Measurements from ENCODE around the gene LRRC8B. TPM values are rescaled to one million over a fixed set of nuclear protein-coding genes. Genes with fewer than 3 reads are reported as not detected.

LRRC8B gene
- polyA plus RNA-seq, 1 donor (not counting 4 experiments of a cell fraction or from before 2014, with no cell fraction given): 1.5 TPM

DNA sequence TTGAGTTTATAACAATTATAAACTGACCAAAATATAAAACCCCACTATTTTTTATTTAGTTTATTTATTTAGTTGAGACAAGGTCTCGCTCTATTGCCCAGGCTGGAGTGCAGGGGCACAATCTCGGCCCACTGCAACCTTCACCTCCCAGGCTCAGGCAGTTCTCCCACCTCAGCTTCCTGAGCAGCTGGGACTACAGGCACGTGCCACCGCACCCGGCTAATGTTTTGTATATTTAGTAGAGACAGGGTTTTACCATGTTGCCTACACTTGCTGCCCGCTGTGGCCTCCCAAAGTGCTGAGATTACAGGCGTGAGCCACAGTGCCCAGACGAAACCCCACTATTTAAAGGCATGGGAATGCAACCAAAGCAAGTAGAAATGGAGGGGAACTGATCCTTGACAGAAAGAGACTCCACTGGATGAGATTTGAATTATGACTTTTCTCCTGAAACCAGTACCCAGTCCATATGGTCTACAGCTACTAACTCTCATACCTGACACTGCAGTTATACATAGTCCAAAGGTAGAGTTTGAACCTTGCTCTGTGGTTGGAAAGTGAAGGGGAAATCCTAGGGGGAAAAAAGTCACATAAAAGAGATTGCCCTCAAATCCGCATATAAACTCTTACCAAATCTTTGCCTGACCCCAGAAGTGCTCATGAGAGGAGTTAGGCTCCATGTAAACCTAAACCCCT lies 119.6 kb downstream of the LRRC8B start:
- Histone ChIP-seq H3K9me3 (ENCODE audit: control insufficient read depth, low read depth, low read length) (peaks cover 3% of the 10 kb centered on the region), H3K9ac (ENCODE audit: control insufficient read depth, extremely low read depth, insufficient read depth, low read length) (no peak overlapping the region), H3K9me1 (ENCODE audit: control insufficient read depth, extremely low read depth, insufficient read depth, low read length) (no peaks in the 10 kb centered on the region), H3K79me2 (ENCODE audit: control insufficient read depth, insufficient read depth, low read length) (peaks cover 89% of the 10 kb centered on the region), H3K4me3 (ENCODE audit: control insufficient read depth in 2 of 3, extremely low read depth in 1 of 3, insufficient read depth in 2 of 3, low read depth in 1 of 3, low read length in 3 of 3) (no peak overlapping the region), H3K4me2 (ENCODE audit: control insufficient read depth, extremely low read depth, insufficient read depth, low read depth, low read length) (no peak overlapping the region), H3K36me3 (ENCODE audit: control insufficient read depth in 2 of 2, extremely low read depth in 1 of 2, insufficient read depth in 2 of 2, low read length in 2 of 2) (no peaks in the 10 kb centered on the region), H3K4me1 (ENCODE audit: control insufficient read depth, extremely low read depth, insufficient read depth, low read length) (no peaks in the 10 kb centered on the region), H3K27me3 (ENCODE audit: control insufficient read depth, extremely low read depth, insufficient read depth, low read length) (no peaks in the 10 kb centered on the region), H4K20me1 (ENCODE audit: control insufficient read depth, extremely low read depth, insufficient read depth, low read length) (no peaks in the 10 kb centered on the region), H3K27ac (ENCODE audit: control insufficient read depth, insufficient read depth, low read length) (no peak overlapping the region), H2AFZ (ENCODE audit: control insufficient read depth, low read length) (no peak overlapping the region)
- TF ChIP-seq, protein P1, sequence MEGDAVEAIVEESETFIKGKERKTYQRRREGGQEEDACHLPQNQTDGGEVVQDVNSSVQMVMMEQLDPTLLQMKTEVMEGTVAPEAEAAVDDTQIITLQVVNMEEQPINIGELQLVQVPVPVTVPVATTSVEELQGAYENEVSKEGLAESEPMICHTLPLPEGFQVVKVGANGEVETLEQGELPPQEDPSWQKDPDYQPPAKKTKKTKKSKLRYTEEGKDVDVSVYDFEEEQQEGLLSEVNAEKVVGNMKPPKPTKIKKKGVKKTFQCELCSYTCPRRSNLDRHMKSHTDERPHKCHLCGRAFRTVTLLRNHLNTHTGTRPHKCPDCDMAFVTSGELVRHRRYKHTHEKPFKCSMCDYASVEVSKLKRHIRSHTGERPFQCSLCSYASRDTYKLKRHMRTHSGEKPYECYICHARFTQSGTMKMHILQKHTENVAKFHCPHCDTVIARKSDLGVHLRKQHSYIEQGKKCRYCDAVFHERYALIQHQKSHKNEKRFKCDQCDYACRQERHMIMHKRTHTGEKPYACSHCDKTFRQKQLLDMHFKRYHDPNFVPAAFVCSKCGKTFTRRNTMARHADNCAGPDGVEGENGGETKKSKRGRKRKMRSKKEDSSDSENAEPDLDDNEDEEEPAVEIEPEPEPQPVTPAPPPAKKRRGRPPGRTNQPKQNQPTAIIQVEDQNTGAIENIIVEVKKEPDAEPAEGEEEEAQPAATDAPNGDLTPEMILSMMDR (optimal IDR thresholded peaks at IDR 0.05 in 1 of 3, IDR thresholded peaks at IDR 0.05 in 1 of 3, conservative IDR thresholded peaks at IDR 0.05 in 1 of 3; ENCODE audit: extremely low read depth in 1 of 3, insufficient read depth in 2 of 3, low read length in 3 of 3): no peak
- TF ChIP-seq EZH2 (IDR thresholded peaks at IDR 0.05; ENCODE audit: low read length): no peak
- dilution Hi-C loops (cut with MboI; ENCODE audit: extremely low pct_ligation_motif_present, low sequenced_read_pairs): no loop called here
- no peak for DNase-seq (ENCODE audit: low read depth, low spot score)
- no peak for FAIRE-seq

DNA sequence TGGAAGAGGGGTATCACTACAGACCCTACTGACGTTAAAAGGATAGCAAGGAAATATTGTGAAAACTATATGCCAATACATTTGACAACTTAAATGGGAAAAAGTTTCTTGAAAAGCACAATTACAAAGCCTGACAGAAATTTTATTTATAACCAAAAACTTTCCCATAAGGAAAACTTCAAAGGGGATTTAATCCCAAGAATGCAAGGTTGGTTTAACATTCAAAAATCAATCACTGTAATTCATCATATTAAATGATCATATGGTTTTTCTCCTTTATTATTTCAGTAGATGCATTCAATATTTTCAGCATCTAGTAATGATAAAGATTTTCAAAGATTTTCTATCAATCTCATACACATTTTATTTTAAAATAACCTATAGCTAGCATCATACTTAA lies 121.6 kb downstream of the LRRC8B start:
- Histone ChIP-seq H3K36me3 (ENCODE audit: control insufficient read depth in 2 of 2, extremely low read depth in 1 of 2, insufficient read depth in 2 of 2, low read length in 2 of 2) (no peaks in the 10 kb centered on the region), H3K79me2 (ENCODE audit: control insufficient read depth, insufficient read depth, low read length) (peaks cover 82% of the 10 kb centered on the region), H3K27me3 (ENCODE audit: control insufficient read depth, extremely low read depth, insufficient read depth, low read length) (no peaks in the 10 kb centered on the region), H3K27ac (ENCODE audit: control insufficient read depth, insufficient read depth, low read length) (no peak overlapping the region), H3K4me2 (ENCODE audit: control insufficient read depth, extremely low read depth, insufficient read depth, low read depth, low read length) (no peak overlapping the region), H4K20me1 (ENCODE audit: control insufficient read depth, extremely low read depth, insufficient read depth, low read length) (no peaks in the 10 kb centered on the region), H3K9ac (ENCODE audit: control insufficient read depth, extremely low read depth, insufficient read depth, low read length) (no peak overlapping the region), H3K4me3 (ENCODE audit: control insufficient read depth in 2 of 3, extremely low read depth in 1 of 3, insufficient read depth in 2 of 3, low read depth in 1 of 3, low read length in 3 of 3) (no peak overlapping the region), H3K9me1 (ENCODE audit: control insufficient read depth, extremely low read depth, insufficient read depth, low read length) (no peaks in the 10 kb centered on the region), H3K4me1 (ENCODE audit: control insufficient read depth, extremely low read depth, insufficient read depth, low read length) (no peaks in the 10 kb centered on the region), H3K9me3 (ENCODE audit: control insufficient read depth, low read depth, low read length) (peaks cover 3% of the 10 kb centered on the region), H2AFZ (ENCODE audit: control insufficient read depth, low read length) (no peak overlapping the region)
- DNase-seq (ENCODE audit: low read depth, low spot score) (no peak), FAIRE-seq (no peak)
- dilution Hi-C loops (cut with MboI; ENCODE audit: extremely low pct_ligation_motif_present, low sequenced_read_pairs): no loop called here
- no peak for TF ChIP-seq EZH2 (IDR thresholded peaks at IDR 0.05; ENCODE audit: low read length)
- TF ChIP-seq, protein P1 (optimal IDR thresholded peaks at IDR 0.05 in 1 of 3, IDR thresholded peaks at IDR 0.05 in 1 of 3, conservative IDR thresholded peaks at IDR 0.05 in 1 of 3; ENCODE audit: extremely low read depth in 1 of 3, insufficient read depth in 2 of 3, low read length in 3 of 3): no peak

Other genes starting within 250 kb of the LRRC8B start
- gene GBP6, start 160.8 kb upstream of the LRRC8B start, polyA plus RNA-seq: 4.7 to 16.3 TPM (median 9.4 TPM) in 3 replicates
- 8.6 to 18.4 TPM (median 15.7 TPM) in 3 replicates for gene LRRC8C, start 108.3 kb downstream of the LRRC8B start, polyA plus RNA-seq